Natural killer cell (primary cell): ENCODE data around the gene TMEM100. TPM values are rescaled to one million over a fixed set of nuclear protein-coding genes. Genes with fewer than 3 reads are reported as not detected.

Experiments used
- ATAC-seq, 3 donors: fragments of 150-1000 bp in 2 of 3; fragments of 200-7000 bp in 1 of 3; cut with Tn5 transposase; 1 replicate in 1 of 3; 2 replicates in 2 of 3; pipeline ENCODE4 v1.10.0; 2021; ENCODE audit warnings: mild to moderate bottlenecking in 2 of 3, moderate library complexity in 2 of 3
- DNase-seq, 2 donors: peaks; one replicate each; pipeline versions ENCODE4 v3.0.0 to v3.0.0-alpha.2; 2013 to 2021; ENCODE audit warnings: mixed read lengths in 1 of 2
- H3K27ac ChIP-seq: one replicate; pipeline ENCODE4 v1.5.1; 2013; ENCODE audit warnings: mild to moderate bottlenecking, low read length
- H3K27me3 ChIP-seq: one replicate; pipeline ENCODE4 v1.6.1; 2013; ENCODE audit warnings: low read length; ENCODE audit not compliant: control insufficient read depth, insufficient read depth
- H3K36me3 ChIP-seq: one replicate; pipeline ENCODE4 v1.6.1; 2013; ENCODE audit warnings: low read length; ENCODE audit not compliant: control insufficient read depth, insufficient read depth
- H3K4me1 ChIP-seq: one replicate; pipeline ENCODE4 v1.6.1; 2013; ENCODE audit warnings: low read length; ENCODE audit not compliant: control insufficient read depth, insufficient read depth
- H3K4me3 ChIP-seq: one replicate; pipeline ENCODE4 v1.5.1; 2013; ENCODE audit warnings: low read length
- H3K9me3 ChIP-seq: one replicate; pipeline ENCODE4 v1.6.1; 2013; ENCODE audit warnings: low read length; ENCODE audit not compliant: control insufficient read depth, insufficient read depth
- H3K27ac Mint-ChIP-seq, 2 donors: one replicate each; pipeline ENCODE4 v1.8.0; 2022; ENCODE audit warnings: mild to moderate bottlenecking in 2 of 2, mixed read lengths in 2 of 2, moderate library complexity in 1 of 2
- H3K27me3 Mint-ChIP-seq, 2 donors: one replicate each; pipeline ENCODE4 v1.8.0; 2022; ENCODE audit warnings: low read depth in 2 of 2, mixed read lengths in 2 of 2
- H3K36me3 Mint-ChIP-seq: one replicate; pipeline ENCODE4 v1.8.0; 2022; ENCODE audit warnings: mixed read lengths
- H3K4me1 Mint-ChIP-seq, 2 donors: one replicate each; pipeline ENCODE4 v1.8.0; 2022; ENCODE audit warnings: mixed read lengths in 2 of 2
- H3K4me3 Mint-ChIP-seq: one replicate; pipeline ENCODE4 v1.8.0; 2022; ENCODE audit warnings: mild to moderate bottlenecking, moderate library complexity, mixed read lengths
- H3K9me3 Mint-ChIP-seq, 2 donors: one replicate each; pipeline ENCODE4 v1.8.0; 2022; ENCODE audit warnings: mixed read lengths in 2 of 2
- CTCF ChIP-seq: fragments of 200-600 bp; IDR thresholded peaks from one replicate; pipeline ENCODE4 v1.8.0; 2022; ENCODE audit warnings: antibody characterized with exemption
- WGBS: methylation state at CpG from one replicate; pipeline ENCODE4 v1.1.7; 2013; ENCODE audit warnings: missing lambda C conversion rate; ENCODE audit not compliant: insufficient coverage; 5-methylcytosine and 5-hydroxymethylcytosine counted together
- intact Hi-C: fragments of 100-400 bp; cut with micrococcal nuclease; formaldehyde crosslinking; loops from one replicate; pipeline ENCODE4 v1.14.2; 2022
- total RNA-seq, 4 donors: library from RNA; stranded (reverse); fragments of 120-200 nt in 1 of 4; gene quantifications; one replicate each; pipeline versions ENCODE4 v1.2.3 to v1.2.4, GENCODE V29; 2013 to 2022

Gene TMEM100
- total RNA-seq, 3 donors from 2014 or later (not counting 1 experiment from before 2014, with no cell fraction given), result not detected

GRCh38 chr17:55727275-55727674, 4.6 kb upstream of the TMEM100 start:
- no peaks in the 10 kb centered on the region for H3K36me3 ChIP-seq
- H3K4me3 ChIP-seq, result no peak overlapping the region
- H3K27ac ChIP-seq, result no peak overlapping the region
- no peak overlapping the region for H3K4me3 Mint-ChIP-seq
- H3K36me3 Mint-ChIP-seq, result no peaks in the 10 kb centered on the region
- no peak overlapping the region for H3K27ac Mint-ChIP-seq
- H3K9me3 Mint-ChIP-seq, result no peaks in the 10 kb centered on the region
- 95% methylated on average over 6 of the region's 6 CpGs for WGBS
- ATAC-seq (no peak), DNase-seq (no peak)
- H3K4me1 Mint-ChIP-seq, result no peaks in the 10 kb centered on the region
- intact Hi-C loops, result no loop called here
- H3K27me3 ChIP-seq, result no peaks in the 10 kb centered on the region
- H3K4me1 ChIP-seq, result no peaks in the 10 kb centered on the region
- H3K9me3 ChIP-seq, result no peaks in the 10 kb centered on the region
- TF ChIP-seq CTCF, result no peak
- peaks cover 33 to 35% of the 10 kb centered on the region in 2 donors for H3K27me3 Mint-ChIP-seq

- Mint-ChIP-seq H3K27ac (no peak overlapping the region), H3K36me3 (no peaks in the 10 kb centered on the region), H3K27me3 (peaks cover 32 to 43% of the 10 kb centered on the region in 2 donors), H3K9me3 (no peaks in the 10 kb centered on the region), H3K4me1 (no peaks in the 10 kb centered on the region), H3K4me3 (no peak overlapping the region)
- intact Hi-C loops, result no loop called here
- no peak for ATAC-seq
- no peak for TF ChIP-seq CTCF
- H3K27me3 ChIP-seq, result no peaks in the 10 kb centered on the region
- no peaks in the 10 kb centered on the region for H3K36me3 ChIP-seq
- no peak overlapping the region for H3K4me3 ChIP-seq
- H3K27ac ChIP-seq, result no peak overlapping the region
- no peak for DNase-seq
- H3K9me3 ChIP-seq, result no peaks in the 10 kb centered on the region
- H3K4me1 ChIP-seq, result no peaks in the 10 kb centered on the region
- WGBS, result 87% methylated on average over 2 of the region's 2 CpGs
Observed at GRCh38 chr17:55726440-55726839, 3.8 kb upstream of the TMEM100 start.

- no peaks in the 10 kb centered on the region for H3K27me3 ChIP-seq
- ATAC-seq (no peak), DNase-seq (no peak)
- no peak for TF ChIP-seq CTCF
- Mint-ChIP-seq H3K4me3 (no peak overlapping the region), H3K36me3 (no peaks in the 10 kb centered on the region), H3K27ac (no peak overlapping the region), H3K27me3 (peaks cover 34 to 56% of the 10 kb centered on the region in 2 donors), H3K4me1 (no peaks in the 10 kb centered on the region), H3K9me3 (no peaks in the 10 kb centered on the region)
- no peaks in the 10 kb centered on the region for H3K9me3 ChIP-seq
- H3K4me1 ChIP-seq, result no peaks in the 10 kb centered on the region
- H3K27ac ChIP-seq, result no peak overlapping the region
- intact Hi-C loops, result no loop called here
- no peak overlapping the region for H3K4me3 ChIP-seq
- no peaks in the 10 kb centered on the region for H3K36me3 ChIP-seq
Observed at GRCh38 chr17:55723488-55723848, 804 bp upstream of the TMEM100 start.

GRCh38 chr17:55722016-55722736, 488 bp downstream of the TMEM100 start:
- no peaks in the 10 kb centered on the region for H3K36me3 Mint-ChIP-seq
- 83% methylated on average over 5 of the region's 5 CpGs for WGBS
- no peak overlapping the region for H3K4me3 Mint-ChIP-seq
- no peaks in the 10 kb centered on the region for H3K9me3 Mint-ChIP-seq
- ATAC-seq (no peak), DNase-seq (no peak)
- Histone ChIP-seq H3K4me1 (no peaks in the 10 kb centered on the region), H3K27me3 (no peaks in the 10 kb centered on the region), H3K9me3 (no peaks in the 10 kb centered on the region), H3K36me3 (no peaks in the 10 kb centered on the region), H3K4me3 (no peak overlapping the region), H3K27ac (no peak overlapping the region)
- H3K27ac Mint-ChIP-seq, result no peak overlapping the region
- no peaks in the 10 kb centered on the region for H3K4me1 Mint-ChIP-seq
- TF ChIP-seq CTCF, result no peak
- peaks cover 32 to 46% of the 10 kb centered on the region in 2 donors for H3K27me3 Mint-ChIP-seq
- intact Hi-C loops, result no loop called here
